Neural crest cell (in vitro differentiated cells): Measurements from ENCODE around the gene NADK2. TPM values are rescaled to one million over a fixed set of nuclear protein-coding genes. Genes with fewer than 3 reads are reported as not detected.

ENCODE experiments used
- DNase-seq: peaks from one replicate; pipeline ENCODE4 v3.0.0; 2021; ENCODE audit warnings: low read depth, mixed read lengths, low spot score
- H3K27ac Mint-ChIP-seq: one replicate; pipeline ENCODE4 v1.8.0; 2021; ENCODE audit warnings: mild to moderate bottlenecking, mixed read lengths; ENCODE audit not compliant: unreplicated experiment
- H3K27me3 Mint-ChIP-seq: 2 replicates; pipeline ENCODE4 v1.8.0; 2021; ENCODE audit warnings: low read depth, mild to moderate bottlenecking, mixed read lengths
- H3K36me3 Mint-ChIP-seq: 2 replicates; pipeline ENCODE4 v1.8.0; 2021; ENCODE audit warnings: low read depth, mild to moderate bottlenecking, mixed read lengths
- H3K4me1 Mint-ChIP-seq: 2 replicates; pipeline ENCODE4 v1.8.0; 2021; ENCODE audit warnings: mixed read lengths
- H3K4me3 Mint-ChIP-seq: one replicate; pipeline ENCODE4 v1.8.0; 2021; ENCODE audit warnings: mild to moderate bottlenecking, mixed read lengths
- H3K9me3 Mint-ChIP-seq: 2 replicates; pipeline ENCODE4 v1.8.0; 2021; ENCODE audit warnings: mixed read lengths
- CTCF ChIP-seq: fragments of 200-600 bp; sonication (generic); conservative IDR thresholded peaks from 2 replicates; pipeline ENCODE4 v1.5.0; 2021; ENCODE audit warnings: antibody characterized with exemption, mild to moderate bottlenecking
- total RNA-seq: library from RNA; stranded (reverse); gene quantifications from 2 replicates; pipeline ENCODE4 v1.2.1, GENCODE V29; 2021

Gene NADK2
- total RNA-seq, 1 donor from 2014 or later = 29.2 TPM

GRCh38 chr5:36168737-36169136, 73.0 kb downstream of the NADK2 start:
- no peak overlapping the region for H3K4me3 Mint-ChIP-seq
- no peak for TF ChIP-seq CTCF
- no peaks in the 10 kb centered on the region for H3K4me1 Mint-ChIP-seq
- DNase-seq = no peak
- H3K27me3 Mint-ChIP-seq = no peaks in the 10 kb centered on the region
- no peaks in the 10 kb centered on the region for H3K9me3 Mint-ChIP-seq
- peaks cover 11% of the 10 kb centered on the region for H3K36me3 Mint-ChIP-seq
- no peak overlapping the region for H3K27ac Mint-ChIP-seq

- Mint-ChIP-seq H3K27ac (no peak overlapping the region), H3K27me3 (no peaks in the 10 kb centered on the region), H3K4me3 (no peak overlapping the region), H3K4me1 (peaks cover 3% of the 10 kb centered on the region), H3K9me3 (no peaks in the 10 kb centered on the region), H3K36me3 (peaks cover 26% of the 10 kb centered on the region)
- DNase-seq = no peak
- no peak for TF ChIP-seq CTCF
Observed at GRCh38 chr5:36164461-36164860, 77.3 kb downstream of the NADK2 start.

GRCh38 chr5:36162810-36163486, 78.8 kb downstream of the NADK2 start:
- H3K36me3 Mint-ChIP-seq = peaks cover 27% of the 10 kb centered on the region
- H3K4me3 Mint-ChIP-seq = no peak overlapping the region
- no peak overlapping the region for H3K27ac Mint-ChIP-seq
- no peaks in the 10 kb centered on the region for H3K9me3 Mint-ChIP-seq
- no peak for TF ChIP-seq CTCF
- H3K4me1 Mint-ChIP-seq = peaks cover 8% of the 10 kb centered on the region
- no peak for DNase-seq
- no peaks in the 10 kb centered on the region for H3K27me3 Mint-ChIP-seq

GRCh38 chr5:36161361-36161760, 80.4 kb downstream of the NADK2 start:
- Mint-ChIP-seq H3K27ac (no peak overlapping the region), H3K4me1 (peaks cover 11% of the 10 kb centered on the region), H3K27me3 (no peaks in the 10 kb centered on the region), H3K36me3 (peaks cover 31% of the 10 kb centered on the region), H3K4me3 (no peak overlapping the region), H3K9me3 (no peaks in the 10 kb centered on the region)
- TF ChIP-seq CTCF = no peak
- no peak for DNase-seq

- H3K27ac Mint-ChIP-seq = no peak overlapping the region
- no peak for DNase-seq
- H3K4me3 Mint-ChIP-seq = no peak overlapping the region
Observed at GRCh38 chr5:36160617-36161016, 81.1 kb downstream of the NADK2 start.

More at GRCh38 chr5:36160617-36161016, 81.1 kb downstream of the NADK2 start:
- TF ChIP-seq CTCF = no peak
- Mint-ChIP-seq H3K4me1 (peaks cover 18% of the 10 kb centered on the region), H3K27me3 (no peaks in the 10 kb centered on the region), H3K9me3 (no peaks in the 10 kb centered on the region), H3K36me3 (peaks cover 36% of the 10 kb centered on the region)
